Spleen (tissue), 7 donors: ENCODE results near the gene TTC16.

ENCODE experiments used
- POLR2AphosphoS5 ChIP-seq, 3 donors: sonication (generic); formaldehyde crosslinking; IDR thresholded peaks; one replicate each; pipeline ENCODE4 v1.5.1; 2017; ENCODE audit warnings: antibody characterized with exemption in 3 of 3
- TF ChIP-seq, protein P1 (sequence below), 11 experiments: fragments of 200-600 bp in 7 of 11; fragments of 450-650 bp in 4 of 11; sonication (generic) in 4 of 11; IDR thresholded peaks in 8 of 11; conservative IDR thresholded peaks in 3 of 11; 1 replicate in 7 of 11; 2 replicates in 4 of 11; pipeline versions ENCODE4 v1.4.0 to v1.8.0; 2016 to 2021; ENCODE audit warnings: antibody characterized with exemption in 11 of 11, inconsistent platforms in 4 of 11, mild to moderate bottlenecking in 1 of 11
- donor health status: DM: no; HTN: no; CAD: no; lungs with moderate emphysema.
- donor health status: DM: no; HTN: no; CAD: no.
- donor health status: DM: no; HTN: no; CAD: no.

DNA sequence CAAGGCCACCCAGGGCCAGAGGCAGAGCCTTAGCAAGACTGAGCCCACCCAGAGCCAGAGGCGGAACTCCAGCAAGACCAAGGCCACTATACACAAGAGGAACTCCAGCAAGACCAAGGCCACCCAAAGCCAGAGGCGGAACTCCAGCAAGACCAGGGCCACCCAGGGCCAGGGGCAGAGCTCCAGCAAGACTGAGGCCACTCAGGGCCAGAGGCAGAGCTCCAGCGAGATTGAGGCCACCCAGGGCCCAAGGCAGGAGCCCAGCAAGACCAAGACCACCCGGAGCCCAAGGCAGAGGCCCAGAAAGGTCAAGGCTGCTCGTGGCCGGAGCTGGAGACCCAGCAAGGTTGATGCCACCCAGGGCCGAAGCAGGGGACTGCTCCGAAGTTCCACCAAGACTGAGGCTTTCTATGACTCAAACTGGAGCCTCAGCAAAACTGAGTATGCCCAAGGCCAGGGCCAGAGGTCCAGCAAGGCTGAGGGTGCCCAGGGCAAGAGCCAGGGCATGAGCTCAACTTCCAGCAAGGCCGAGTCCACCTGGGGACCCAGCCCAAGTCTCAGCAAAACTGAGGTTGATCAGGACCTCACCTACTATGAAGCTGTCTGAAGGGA lies 15.0 kb downstream of the TTC16 start:
- TF ChIP-seq, protein P1, sequence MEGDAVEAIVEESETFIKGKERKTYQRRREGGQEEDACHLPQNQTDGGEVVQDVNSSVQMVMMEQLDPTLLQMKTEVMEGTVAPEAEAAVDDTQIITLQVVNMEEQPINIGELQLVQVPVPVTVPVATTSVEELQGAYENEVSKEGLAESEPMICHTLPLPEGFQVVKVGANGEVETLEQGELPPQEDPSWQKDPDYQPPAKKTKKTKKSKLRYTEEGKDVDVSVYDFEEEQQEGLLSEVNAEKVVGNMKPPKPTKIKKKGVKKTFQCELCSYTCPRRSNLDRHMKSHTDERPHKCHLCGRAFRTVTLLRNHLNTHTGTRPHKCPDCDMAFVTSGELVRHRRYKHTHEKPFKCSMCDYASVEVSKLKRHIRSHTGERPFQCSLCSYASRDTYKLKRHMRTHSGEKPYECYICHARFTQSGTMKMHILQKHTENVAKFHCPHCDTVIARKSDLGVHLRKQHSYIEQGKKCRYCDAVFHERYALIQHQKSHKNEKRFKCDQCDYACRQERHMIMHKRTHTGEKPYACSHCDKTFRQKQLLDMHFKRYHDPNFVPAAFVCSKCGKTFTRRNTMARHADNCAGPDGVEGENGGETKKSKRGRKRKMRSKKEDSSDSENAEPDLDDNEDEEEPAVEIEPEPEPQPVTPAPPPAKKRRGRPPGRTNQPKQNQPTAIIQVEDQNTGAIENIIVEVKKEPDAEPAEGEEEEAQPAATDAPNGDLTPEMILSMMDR (IDR thresholded peaks at IDR 0.05 in 8 of 11, conservative IDR thresholded peaks at IDR 0.05 in 3 of 11): no peak
- peak; percentile 38 to 67 (median 53) for TF ChIP-seq POLR2AphosphoS5 (IDR thresholded peaks at IDR 0.05)
